BJ (cell line): Measurements from ENCODE around the gene HS3ST3A1. TPM values are rescaled to one million over a fixed set of nuclear protein-coding genes. Genes with fewer than 3 reads are reported as not detected.

Experiments
- CTCF ChIA-PET: fragments of 350-600 bp; formaldehyde crosslinking; extraction: SDS; loops from one replicate; lab custom pipeline; 2021; ENCODE audit warnings: antibody characterized with exemption, inconsistent platforms; lab: Yijun Ruan, JAX
- POLR2A ChIA-PET: fragments of 300-600 bp; sonication (Branson Sonifier 250); formaldehyde crosslinking; extraction: SDS; loops from one replicate; lab custom pipeline; 2021; ENCODE audit warnings: antibody characterized with exemption; lab: Charles Lee
- DNase-seq: peaks from one replicate; pipeline ENCODE4 v3.0.0-alpha.2; 2011; ENCODE audit warnings: low read depth
- H3K27me3 ChIP-seq: 2 replicates; pipeline ENCODE4 v1.6.0; 2011; ENCODE audit warnings: low read length; ENCODE audit not compliant: control insufficient read depth, insufficient read depth
- H3K36me3 ChIP-seq: 2 replicates; pipeline ENCODE4 v1.5.1; 2011; ENCODE audit warnings: low read length; ENCODE audit not compliant: control insufficient read depth, insufficient read depth
- H3K4me3 ChIP-seq: 2 replicates; pipeline ENCODE4 v1.5.1; 2011; ENCODE audit warnings: low read depth, mild to moderate bottlenecking, control low read depth, low read length
- CTCF ChIP-seq: IDR thresholded peaks from 2 replicates; pipeline ENCODE4 v1.5.1; 2011; ENCODE audit warnings: low read depth, mild to moderate bottlenecking, control low read depth, inconsistent platforms, low read length, moderate library complexity; ENCODE audit not compliant: insufficient read depth
- polyA minus RNA-seq: library from RNA; depleted of rRNA, polyadenylated mRNA; stranded (reverse); fragments of >200 nt; gene quantifications from 2 replicates; pipeline ENCODE4 v1.2.3, GENCODE V29; 2011; rRNA and poly(A)+ RNA removed
- polyA plus RNA-seq: library from polyadenylated mRNA; depleted of rRNA; stranded (reverse); fragments of >200 nt; gene quantifications from 2 replicates; pipeline ENCODE4 v1.2.3, GENCODE V29; 2011; rRNA removed

HS3ST3A1 gene
- 4.0 and 7.5 TPM in 2 replicates for polyA plus RNA-seq
- polyA minus RNA-seq: 1.5 and 2.3 TPM in 2 replicates

GRCh38 chr17:13601776-13602551 is at the start of gene HS3ST3A1:
Gene HS3ST3A1, minus strand, starts transcription at chr17:13601929. Its CDS starts 800 bp downstream, at chr17:13601129.
- Histone ChIP-seq H3K36me3 (no peaks in the 10 kb centered on the region), H3K4me3 (peak within 1 kb of the TSS; percentile 70), H3K27me3 (no peaks in the 10 kb centered on the region)
- DNase-seq: no peak
- ChIA-PET POLR2A (interaction anchor here (0.5 kb wide), 1 partner anchor 445 kb away, joined by 4 read pairs; no protein-coding TSS in a partner anchor), CTCF (interaction anchor here (1.1 kb wide), 2 partner anchors 265 to 701 kb away, joined by 3 to 5 read pairs; no protein-coding TSS in a partner anchor)
- TF ChIP-seq CTCF: no peak

- DNase-seq: no peak
- Histone ChIP-seq H3K27me3 (no peaks in the 10 kb centered on the region), H3K4me3 (no peak overlapping the region), H3K36me3 (no peaks in the 10 kb centered on the region)
- ChIA-PET CTCF (no interaction called here), POLR2A (no interaction called here)
- TF ChIP-seq CTCF: no peak
These were observed 48.5 kb upstream of the HS3ST3A1 start for GRCh38 chr17:13650096-13650675.

- CTCF ChIA-PET: no interaction called here
- 0 out of 2 replicates have a peak, but pooled peaks have one; percentile 12 for TF ChIP-seq CTCF
- POLR2A ChIA-PET: no interaction called here
- Histone ChIP-seq H3K36me3 (no peaks in the 10 kb centered on the region), H3K4me3 (no peak overlapping the region), H3K27me3 (no peaks in the 10 kb centered on the region)
- DNase-seq: no peak
These were observed 45.9 kb upstream of the HS3ST3A1 start for GRCh38 chr17:13647543-13648021.

- DNase-seq: no peak
- CTCF ChIA-PET: interaction anchor here (0.8 kb wide), 1 partner anchor 11 kb away, joined by 3 read pairs; no protein-coding TSS in a partner anchor
- POLR2A ChIA-PET: no interaction called here
- Histone ChIP-seq H3K27me3 (no peaks in the 10 kb centered on the region), H3K4me3 (no peak overlapping the region), H3K36me3 (no peaks in the 10 kb centered on the region)
- no peak for TF ChIP-seq CTCF
These were observed 45.3 kb upstream of the HS3ST3A1 start for GRCh38 chr17:13646969-13647542.

- no peak for TF ChIP-seq CTCF
- H3K36me3 ChIP-seq: no peaks in the 10 kb centered on the region
- ChIA-PET POLR2A (no interaction called here), CTCF (interaction anchor here (0.8 kb wide), 1 partner anchor 11 kb away, joined by 3 read pairs; no protein-coding TSS in a partner anchor)
- no peaks in the 10 kb centered on the region for H3K27me3 ChIP-seq
- no peak overlapping the region for H3K4me3 ChIP-seq
- no peak for DNase-seq
These were observed 44.7 kb upstream of the HS3ST3A1 start for GRCh38 chr17:13646411-13646810.
